Psoas muscle (tissue), 8 donors: ENCODE data around the gene ACTL8. TPM values are rescaled to one million over a fixed set of nuclear protein-coding genes. Genes with fewer than 3 reads are reported as not detected.

Experiments
- ATAC-seq, 4 donors: fragments of 200-7000 bp; cut with Tn5 transposase; one replicate each; pipeline ENCODE4 v1.9.1; 2020; ENCODE audit warnings: moderate library complexity in 3 of 4, mild to moderate bottlenecking in 2 of 4
- DNase-seq, 2 donors: peaks; one replicate each; pipeline ENCODE4 v3.0.0-alpha.2; 2020
- H3K27ac ChIP-seq: fragments of 200-600 bp; one replicate; pipeline ENCODE4 v1.8.0; 2022
- H3K27me3 ChIP-seq, 3 donors: fragments of 200-600 bp in 1 of 3; one replicate each; pipeline versions ENCODE4 v1.6.1 to v1.8.0; 2013 to 2022; ENCODE audit warnings: low read length in 2 of 3, mild to moderate bottlenecking in 2 of 3, moderate library complexity in 1 of 3; ENCODE audit not compliant: insufficient read depth in 3 of 3
- H3K36me3 ChIP-seq, 2 donors: fragments of 200-600 bp in 1 of 2; one replicate each; pipeline versions ENCODE4 v1.6.1 to v1.8.0; 2013 to 2022; ENCODE audit warnings: low read depth in 1 of 2, mild to moderate bottlenecking in 1 of 2, moderate library complexity in 1 of 2; ENCODE audit not compliant: insufficient read depth in 1 of 2
- H3K4me1 ChIP-seq: fragments of 200-600 bp; one replicate; pipeline ENCODE4 v1.8.0; 2022
- H3K4me3 ChIP-seq: fragments of 200-600 bp; one replicate; pipeline ENCODE4 v1.8.0; 2022; ENCODE audit warnings: mild to moderate bottlenecking
- H3K9me3 ChIP-seq: fragments of 200-600 bp; one replicate; pipeline ENCODE4 v1.8.0; 2022
- CTCF ChIP-seq: fragments of 200-600 bp; IDR thresholded peaks from one replicate; pipeline ENCODE4 v1.8.0; 2022; ENCODE audit warnings: antibody characterized with exemption
- WGBS, 3 donors: extraction: QIAGEN DNeasy Blood & Tissue Kit; methylation state at CpG; one replicate each; pipeline versions ENCODE4 v1.1.6 to v1.1.7; 2013; 5-methylcytosine and 5-hydroxymethylcytosine counted together
- intact Hi-C, 2 donors: fragments of 100-400 bp; cut with DNase I; formaldehyde crosslinking; loops; one replicate each; pipeline versions ENCODE4 v1.11.0 to v1.14.2; 2022
- polyA plus RNA-seq, 3 donors: library from polyadenylated mRNA; stranded (reverse); fragments of 200-250 nt; gene quantifications; one replicate each; pipeline ENCODE4 v1.2.3, GENCODE V29; 2013
- total RNA-seq, 4 donors: library from RNA; stranded (reverse); fragmentation: NEBNext Ultra II Directional in 2 of 4; extraction: Animal tissue kit (Norgen Biotek cat#: 25700) in 2 of 4; gene quantifications; one replicate each; pipeline versions ENCODE4 v1.2.1 to v1.2.4, GENCODE V29; 2021 to 2023
- donor health status: healthy with polysubstance abuse.
- donor health status: DM: no; HTN: no; CAD: no; lungs with moderate emphysema.
- donor health status: Bipolar disorder and iron deficiency.
- donor health status: healthy.
- donor health status: DM: yes; HTN: yes; CAD: no.
- donor health status: DM: no; HTN: no; CAD: no.
- donor health status: DM: no; HTN: no; CAD: no.
- donor health status: DM: yes; HTN: yes; CAD: no.

Gene ACTL8
- total and polyA plus RNA-seq, 7 donors = not detected

- 50 to 59% (median 56%) methylated on average over 5 of the region's 5 CpGs for WGBS, 3 donors
- no peak for TF ChIP-seq CTCF
- Histone ChIP-seq H3K4me3 (no peak overlapping the region), H3K36me3 (no peaks in the 10 kb centered on the region), H3K9me3 (peaks cover 3% of the 10 kb centered on the region), H3K27ac (no peak overlapping the region), H3K27me3 (peaks cover 0 to 9% (median 2%) of the 10 kb centered on the region in 3 donors), H3K4me1 (no peaks in the 10 kb centered on the region)
- DNase-seq = no peak
- intact Hi-C loops = no loop called here
- no peak for ATAC-seq
Observed at GRCh38 chr1:17875171-17875881, 120.2 kb downstream of the ACTL8 start.

GRCh38 chr1:17875882-17876280 lies 120.7 kb downstream of the ACTL8 start:
- 89 to 95% (median 89%) methylated on average over 4 of the region's 4 CpGs for WGBS, 3 donors
- intact Hi-C loops = no loop called here
- H3K36me3 ChIP-seq = no peaks in the 10 kb centered on the region
- DNase-seq = no peak
- no peak overlapping the region for H3K4me3 ChIP-seq
- peaks cover 0 to 9% (median 2%) of the 10 kb centered on the region in 3 donors for H3K27me3 ChIP-seq
- ATAC-seq = no peak
- no peak for TF ChIP-seq CTCF
- no peak overlapping the region for H3K27ac ChIP-seq
- H3K9me3 ChIP-seq = peaks cover 3% of the 10 kb centered on the region
- H3K4me1 ChIP-seq = no peaks in the 10 kb centered on the region

Other genes starting within 250 kb of the ACTL8 start
- gene ARHGEF10L, start 215.6 kb upstream of the ACTL8 start, total RNA-seq = 100 to 1,000 TPM in 1 of 4 donors, 10 to 100 TPM in 3; 25.6 to 108 (median 43.3) TPM
- 10 to 100 TPM; 18.8 to 52.5 (median 36.1) TPM for gene ARHGEF10L, start 215.6 kb upstream of the ACTL8 start, polyA plus RNA-seq